HepG2 (cell line): ENCODE results near the gene CISH. TPM values are rescaled to one million over a fixed set of nuclear protein-coding genes. Genes with fewer than 3 reads are reported as not detected.

Experiments
- ATAC-seq: fragments of 200-7000 bp; cut with Tn5 transposase; 3 replicates; pipeline ENCODE4 v1.9.1; 2020; ENCODE audit warnings: mild to moderate bottlenecking, moderate library complexity
- BruUV-seq: library from RNA; stranded (reverse); fragments of 400-500 nt; replicated peaks from 2 replicates; lab custom pipeline; 2021; lab: Mats Ljungman, UMichigan
- CTCF ChIA-PET: fragments of 300-600 bp; formaldehyde crosslinking; extraction: SDS; loops from one replicate; lab custom pipeline; 2021; ENCODE audit warnings: low total read pairs, inconsistent platforms, low intra/inter-chr PET ratio; lab: Yijun Ruan, JAX
- POLR2A ChIA-PET: fragments of 350-600 bp; sonication (Branson Sonifier 250); formaldehyde crosslinking; loops from one replicate; lab custom pipeline; 2020; ENCODE audit warnings: antibody characterized with exemption, inconsistent platforms; lab: Yijun Ruan, JAX
- DNase-seq: peaks from one replicate; pipeline ENCODE4 v3.0.0-alpha.2; 2015; ENCODE audit warnings: low spot score
- FAIRE-seq: peaks from 3 replicates; lab custom pipeline; 2011; peaks lifted over from hg19 to GRCh38; lab: Jason Lieb, UNC
- H2AFZ ChIP-seq: one replicate; pipeline ENCODE4 v1.6.1; 2011; ENCODE audit warnings: low read length, inconsistent platforms
- H3K27ac ChIP-seq: fragments of 300-600 bp; 3 replicates; pipeline ENCODE4 v1.8.0; 2011; ENCODE audit warnings: mixed run types, mild to moderate bottlenecking, mixed read lengths, low read length, inconsistent platforms; ENCODE audit not compliant: insufficient read depth; ENCODE audit errors: extremely low read length
- H3K27me3 ChIP-seq, 2 experiments: fragments of 200-600 bp in 1 of 2; 2 replicates in 1 of 2; 3 replicates in 1 of 2; pipeline versions ENCODE4 v1.6.0 to v1.8.0; 2011; ENCODE audit warnings: low read length in 2 of 2, mild to moderate bottlenecking in 2 of 2, moderate library complexity in 2 of 2, inconsistent platforms in 1 of 2; ENCODE audit not compliant: insufficient read depth in 2 of 2, control insufficient read depth in 1 of 2
- H3K36me3 ChIP-seq, 2 experiments: fragments of 200-600 bp in 1 of 2; replicated peaks in 1 of 2; 2 replicates in 1 of 2; 3 replicates in 1 of 2; pipeline versions ENCODE4 v1.5.1 to v1.8.0; 2011; ENCODE audit warnings: low read length in 2 of 2, inconsistent platforms in 1 of 2; ENCODE audit not compliant: insufficient read depth in 2 of 2, control insufficient read depth in 1 of 2
- H3K4me1 ChIP-seq: 2 replicates; pipeline ENCODE4 v1.5.1; 2012; ENCODE audit warnings: low read length, inconsistent platforms; ENCODE audit not compliant: insufficient read depth
- H3K4me2 ChIP-seq: 2 replicates; pipeline ENCODE4 v1.6.0; 2011; ENCODE audit warnings: low read depth, low read length, inconsistent platforms
- H3K4me3 ChIP-seq, 3 experiments: fragments of 200-600 bp in 1 of 3; sonication (generic), shearing (Covaris generic) in 1 of 3; replicated peaks in 1 of 3; 2 replicates each; pipeline ENCODE4 v1.5.1; 2011 to 2016; ENCODE audit warnings: low read length in 3 of 3, inconsistent platforms in 2 of 3, low read depth in 2 of 3, mild to moderate bottlenecking in 2 of 3, control low read depth in 1 of 3, mixed read lengths in 1 of 3; ENCODE audit not compliant: insufficient read depth in 1 of 3
- H3K79me2 ChIP-seq: one replicate; pipeline ENCODE4 v1.6.1; 2011; ENCODE audit warnings: low read length, inconsistent platforms; ENCODE audit not compliant: insufficient read depth
- H3K9ac ChIP-seq: 2 replicates; pipeline ENCODE4 v1.6.0; 2011; ENCODE audit warnings: mild to moderate bottlenecking, low read depth, low read length, inconsistent platforms; ENCODE audit not compliant: insufficient read depth
- H3K9me3 ChIP-seq: 2 replicates; pipeline ENCODE4 v1.5.1; 2012; ENCODE audit warnings: mild to moderate bottlenecking, low read length
- H4K20me1 ChIP-seq: 2 replicates; pipeline ENCODE4 v1.6.0; 2011; ENCODE audit warnings: inconsistent platforms, mild to moderate bottlenecking, low read length, moderate library complexity; ENCODE audit not compliant: insufficient read depth
- HOXA9 ChIP-seq: sonication (generic); formaldehyde crosslinking; IDR thresholded peaks from 2 replicates; pipeline ENCODE4 v1.8.1; 2022; ENCODE audit warnings: missing genetic modification reagents, mild to moderate bottlenecking, moderate library complexity, borderline replicate concordance
- IKZF5 ChIP-seq: IDR thresholded peaks from 2 replicates; pipeline ENCODE4 v1.6.1; 2018; ENCODE audit warnings: missing genetic modification reagents, mild to moderate bottlenecking, missing compliant biosample characterization
- MNT ChIP-seq: fragments of 450-650 bp; IDR thresholded peaks from 2 replicates; pipeline ENCODE4 v1.6.1; 2016
- MYC ChIP-seq: sonication (generic); formaldehyde crosslinking; IDR thresholded peaks from 2 replicates; pipeline ENCODE4 v1.9.0; 2021; ENCODE audit warnings: missing genetic modification reagents, borderline replicate concordance
- ZNF101 ChIP-seq: sonication (generic); formaldehyde crosslinking; IDR thresholded peaks from 2 replicates; pipeline ENCODE4 v1.4.0; 2020; ENCODE audit warnings: mild to moderate bottlenecking, low read depth, missing genetic modification reagents, borderline replicate concordance
- ZNF230 ChIP-seq: sonication (generic); formaldehyde crosslinking; IDR thresholded peaks from 2 replicates; pipeline ENCODE4 v1.4.0; 2020; ENCODE audit warnings: mild to moderate bottlenecking, missing genetic modification reagents
- ZNF674 ChIP-seq: sonication (generic); formaldehyde crosslinking; IDR thresholded peaks from 2 replicates; pipeline ENCODE4 v1.5.0; 2020; ENCODE audit warnings: low read depth, mild to moderate bottlenecking, missing genetic modification reagents
- WGBS: methylation state at CpG from one replicate; pipeline ENCODE4 v1.1.6; 2017; ENCODE audit warnings: low lambda C conversion rate; 5-methylcytosine and 5-hydroxymethylcytosine counted together
- in situ Hi-C: cut with HindIII; loops from 2 replicates; pipeline ENCODE4 v1.10.0; 2017; ENCODE audit warnings: low pct_unique_long_range_greater_than_20kb; ENCODE audit not compliant: extremely low pct_ligation_motif_present
- intact Hi-C: fragments of 100-400 bp; cut with micrococcal nuclease; formaldehyde crosslinking; loops from one replicate; pipeline ENCODE4 v1.10.0; 2022; ENCODE audit not compliant: unreplicated experiment
- polyA plus RNA-seq, 8 experiments: library from polyadenylated mRNA; depleted of rRNA in 3 of 8; stranded (reverse) in 7 of 8; unstranded in 1 of 8; fragments of >200 nt; fragmentation: Illumina TruSeq in 4 of 8; extraction: Trizol in 4 of 8; gene quantifications; 2 replicates each; pipeline versions ENCODE4 v1.2.1 to v1.2.3, GENCODE V29; 2011 to 2016; ENCODE audit warnings: low read depth in 4 of 8, missing spikeins in 1 of 8, mixed read lengths in 1 of 8; ENCODE audit not compliant: insufficient read depth in 1 of 8
- total RNA-seq, 5 experiments: library from RNA; depleted of rRNA; stranded (reverse); fragments of >200 nt; fragmentation: Illumina TruSeq; extraction: Trizol; gene quantifications; 2 replicates each; pipeline ENCODE4 v1.2.3, GENCODE V29; 2016; ENCODE audit warnings: low read depth in 1 of 5
- TF ChIP-seq, protein P1 (sequence below): sonication (generic); formaldehyde crosslinking; IDR thresholded peaks from 2 replicates; pipeline ENCODE4 v1.5.0; 2020; ENCODE audit warnings: missing genetic modification reagents
- TF ChIP-seq, protein P2 (sequence below): sonication (generic); formaldehyde crosslinking; IDR thresholded peaks from 2 replicates; pipeline ENCODE4 v1.4.0; 2020; ENCODE audit warnings: low read depth, mild to moderate bottlenecking, missing genetic modification reagents
- TF ChIP-seq, protein P3 (sequence below): sonication (generic); formaldehyde crosslinking; IDR thresholded peaks from 2 replicates; pipeline ENCODE4 v1.8.1; 2023; ENCODE audit warnings: mild to moderate bottlenecking, missing genetic modification reagents

Gene CISH
- total and polyA plus RNA-seq, 2 of the 13 experiments (the other 11 are each of a cell fraction or from before 2014, with no cell fraction given) = 0.91 to 1.5 TPM

GRCh38 chr3:50572801-50573371 lies 38.7 kb downstream of the CISH start:
- in situ Hi-C loops (loop anchor here (5.0 kb wide), 3 partner anchors 39 to 809 kb away; partner anchors contain the start of gene CISH), intact Hi-C loops (loop anchor here (1.0 to 2.0 kb wide), 2 partner anchors 16 to 41 kb away; no protein-coding TSS in a partner anchor)
- ChIA-PET POLR2A (interaction anchor here (0.9 to 1.5 kb wide), 3 partner anchors 28 to 40 kb away, joined by 3 to 9 read pairs (median 4); partner anchors contain the start of gene CISH), CTCF (interaction anchor here (1.5 to 7.2 kb wide), 2 partner anchors 41 to 80 kb away, joined by 4 to 182 read pairs; partner anchors contain the start of genes CISH and MAPKAPK3)
- no peak for ATAC-seq
- Histone ChIP-seq H3K9me3 (no peaks in the 10 kb centered on the region), H3K4me1 (peaks cover 42% of the 10 kb centered on the region), H3K79me2 (no peaks in the 10 kb centered on the region), H3K4me3 (no peak overlapping the region), H4K20me1 (no peaks in the 10 kb centered on the region), H3K27ac (no peak overlapping the region), H3K36me3 (no peaks in the 10 kb centered on the region; a peak in 2 of 5 replicates), H3K9ac (no peak overlapping the region), H3K27me3 (no peaks in the 10 kb centered on the region; a peak in 1 of 5 replicates), H2AFZ (no peak overlapping the region), H3K4me2 (no peak overlapping the region)
- no peak for DNase-seq
- no peak for FAIRE-seq
- BruUV-seq = no TSS peak
- WGBS = 90% methylated on average over 4 of the region's 4 CpGs
- TF ChIP-seq MYC (CRISPR knock-in tag) (no peak), IKZF5 (CRISPR knock-in tag) (no peak), HOXA9 (CRISPR knock-in tag) (no peak), MNT (no peak), ZNF101 (CRISPR knock-in tag) (no peak), ZNF674 (CRISPR knock-in tag) (no peak), ZNF230 (CRISPR knock-in tag) (no peak)
- TF ChIP-seq, protein P1, sequence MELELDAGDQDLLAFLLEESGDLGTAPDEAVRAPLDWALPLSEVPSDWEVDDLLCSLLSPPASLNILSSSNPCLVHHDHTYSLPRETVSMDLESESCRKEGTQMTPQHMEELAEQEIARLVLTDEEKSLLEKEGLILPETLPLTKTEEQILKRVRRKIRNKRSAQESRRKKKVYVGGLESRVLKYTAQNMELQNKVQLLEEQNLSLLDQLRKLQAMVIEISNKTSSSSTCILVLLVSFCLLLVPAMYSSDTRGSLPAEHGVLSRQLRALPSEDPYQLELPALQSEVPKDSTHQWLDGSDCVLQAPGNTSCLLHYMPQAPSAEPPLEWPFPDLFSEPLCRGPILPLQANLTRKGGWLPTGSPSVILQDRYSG = no peak
- TF ChIP-seq, protein P2, sequence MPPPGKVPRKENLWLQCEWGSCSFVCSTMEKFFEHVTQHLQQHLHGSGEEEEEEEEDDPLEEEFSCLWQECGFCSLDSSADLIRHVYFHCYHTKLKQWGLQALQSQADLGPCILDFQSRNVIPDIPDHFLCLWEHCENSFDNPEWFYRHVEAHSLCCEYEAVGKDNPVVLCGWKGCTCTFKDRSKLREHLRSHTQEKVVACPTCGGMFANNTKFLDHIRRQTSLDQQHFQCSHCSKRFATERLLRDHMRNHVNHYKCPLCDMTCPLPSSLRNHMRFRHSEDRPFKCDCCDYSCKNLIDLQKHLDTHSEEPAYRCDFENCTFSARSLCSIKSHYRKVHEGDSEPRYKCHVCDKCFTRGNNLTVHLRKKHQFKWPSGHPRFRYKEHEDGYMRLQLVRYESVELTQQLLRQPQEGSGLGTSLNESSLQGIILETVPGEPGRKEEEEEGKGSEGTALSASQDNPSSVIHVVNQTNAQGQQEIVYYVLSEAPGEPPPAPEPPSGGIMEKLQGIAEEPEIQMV (CRISPR knock-in tag) = no peak
- TF ChIP-seq, protein P3, sequence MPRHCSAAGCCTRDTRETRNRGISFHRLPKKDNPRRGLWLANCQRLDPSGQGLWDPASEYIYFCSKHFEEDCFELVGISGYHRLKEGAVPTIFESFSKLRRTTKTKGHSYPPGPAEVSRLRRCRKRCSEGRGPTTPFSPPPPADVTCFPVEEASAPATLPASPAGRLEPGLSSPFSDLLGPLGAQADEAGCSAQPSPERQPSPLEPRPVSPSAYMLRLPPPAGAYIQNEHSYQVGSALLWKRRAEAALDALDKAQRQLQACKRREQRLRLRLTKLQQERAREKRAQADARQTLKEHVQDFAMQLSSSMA (CRISPR knock-in tag) = no peak
